WTC11 (cell line): ENCODE data around the gene FUT8.

Source experiments
- ATF2 ChIP-seq: sonication (generic); formaldehyde crosslinking; IDR thresholded peaks from 2 replicates; pipeline ENCODE4 v1.8.1; 2022; ENCODE audit warnings: low read depth, missing genetic modification reagents, borderline replicate concordance
- CTCF ChIP-seq: fragments of 200-600 bp; IDR thresholded peaks from 2 replicates; pipeline ENCODE4 v1.8.0; 2022; ENCODE audit warnings: antibody characterized with exemption
- MAX ChIP-seq: sonication (generic); formaldehyde crosslinking; IDR thresholded peaks from 2 replicates; pipeline ENCODE4 v1.8.0; 2022; ENCODE audit warnings: mild to moderate bottlenecking, missing genetic modification reagents
- ZNF512 ChIP-seq: sonication (generic); formaldehyde crosslinking; IDR thresholded peaks from 2 replicates; pipeline ENCODE4 v1.8.1; 2022; ENCODE audit warnings: missing genetic modification reagents, borderline replicate concordance

- TF ChIP-seq CTCF = no peak
- TF ChIP-seq ATF2 (CRISPR knock-in tag) = no peak
- no peak for TF ChIP-seq ZNF512 (CRISPR knock-in tag)
- TF ChIP-seq MAX (CRISPR knock-in tag) = no peak
These were observed 182.3 kb downstream of the FUT8 start for GRCh38 chr14:65594882-65595237.
